Measurements from ENCODE around the gene SF3A2. TPM values are rescaled to one million over a fixed set of nuclear protein-coding genes. Genes with fewer than 3 reads are reported as not detected.

Gene SF3A2
- total RNA-seq, 1 donor from 2014 or later: 71.2 TPM

GRCh38 chr19:2250766-2251105, 14.1 kb downstream of the SF3A2 start:
- DNase-seq (ENCODE audit: extremely low spot score in 2 of 2): no peak
- Histone ChIP-seq H3K4me3 (peak overlapping the region in 1 of 2 donors; percentile 31), H3K36me3 (peaks cover 0 to 28% of the 10 kb centered on the region in 2 donors), H3K27ac (no peak overlapping the region), H3K27me3 (peaks cover 8% of the 10 kb centered on the region), H3K4me1 (peaks cover 39% of the 10 kb centered on the region), H3K9me3 (no peaks in the 10 kb centered on the region)
- TF ChIP-seq POLR2AphosphoS5 (IDR thresholded peaks at IDR 0.05; ENCODE audit: insufficient read depth in 1 of 2, low read depth in 1 of 2): no peak
- TF ChIP-seq POLR2A (IDR thresholded peaks at IDR 0.05): no peak
- no peak for TF ChIP-seq CTCF (IDR thresholded peaks at IDR 0.05)
- intact Hi-C loops (cut with DNase I): no loop called here

- TF ChIP-seq POLR2A (IDR thresholded peaks at IDR 0.05) (no peak), POLR2AphosphoS5 (IDR thresholded peaks at IDR 0.05; ENCODE audit: insufficient read depth in 1 of 2, low read depth in 1 of 2) (no peak), CTCF (IDR thresholded peaks at IDR 0.05) (no peak)
- no peaks in the 10 kb centered on the region for H3K9me3 ChIP-seq
- H3K27me3 ChIP-seq: peaks cover 8% of the 10 kb centered on the region
- no peak for DNase-seq (ENCODE audit: extremely low spot score in 2 of 2)
- H3K4me1 ChIP-seq: peaks cover 39% of the 10 kb centered on the region
- H3K36me3 ChIP-seq: peaks cover 0 to 21% of the 10 kb centered on the region in 2 donors
- peak overlapping the region in 1 of 2 donors; percentile 31 for H3K4me3 ChIP-seq
- H3K27ac ChIP-seq: no peak overlapping the region
- intact Hi-C loops (cut with DNase I): no loop called here
Measured at GRCh38 chr19:2251106-2252054, 14.8 kb downstream of the SF3A2 start.

- intact Hi-C loops (cut with DNase I): no loop called here
- Histone ChIP-seq H3K4me1 (peaks cover 35% of the 10 kb centered on the region), H3K36me3 (peaks cover 0 to 13% of the 10 kb centered on the region in 2 donors), H3K27ac (no peak overlapping the region), H3K27me3 (peaks cover 8% of the 10 kb centered on the region), H3K4me3 (peak overlapping the region in 1 of 2 donors; percentile 31), H3K9me3 (no peaks in the 10 kb centered on the region)
- no peak for TF ChIP-seq CTCF (IDR thresholded peaks at IDR 0.05)
- TF ChIP-seq POLR2A (IDR thresholded peaks at IDR 0.05): no peak
- TF ChIP-seq POLR2AphosphoS5 (IDR thresholded peaks at IDR 0.05; ENCODE audit: insufficient read depth in 1 of 2, low read depth in 1 of 2): no peak
- no peak for DNase-seq (ENCODE audit: extremely low spot score in 2 of 2)
Measured at GRCh38 chr19:2252055-2252796, 15.6 kb downstream of the SF3A2 start.

GRCh38 chr19:2252797-2253105, 16.1 kb downstream of the SF3A2 start:
- TF ChIP-seq CTCF (IDR thresholded peaks at IDR 0.05) (no peak), POLR2A (IDR thresholded peaks at IDR 0.05) (no peak), POLR2AphosphoS5 (IDR thresholded peaks at IDR 0.05; ENCODE audit: insufficient read depth in 1 of 2, low read depth in 1 of 2) (no peak)
- peaks cover 0 to 8% of the 10 kb centered on the region in 2 donors for H3K36me3 ChIP-seq
- H3K4me3 ChIP-seq: peak overlapping the region in 1 of 2 donors; percentile 31
- no peaks in the 10 kb centered on the region for H3K9me3 ChIP-seq
- intact Hi-C loops (cut with DNase I): no loop called here
- peaks cover 33% of the 10 kb centered on the region for H3K4me1 ChIP-seq
- H3K27ac ChIP-seq: no peak overlapping the region
- no peak for DNase-seq (ENCODE audit: extremely low spot score in 2 of 2)
- peaks cover 8% of the 10 kb centered on the region for H3K27me3 ChIP-seq

Measured in vagina (tissue), 2 donors.